T-helper 9 cell (primary cell): ENCODE data around the gene SPNS3.
A peak's percentile ranks its signal among the peaks of the same experiment; 100 is the strongest.

Experiments
- DNase-seq: peaks from one replicate; pipeline ENCODE4 v3.0.0-alpha.2; 2020
- total RNA-seq, 2 donors: gene quantifications; one replicate each; lab custom pipeline; 2026; lab: John Stamatoyannopoulos, UW

The SPNS3 gene, protein sequence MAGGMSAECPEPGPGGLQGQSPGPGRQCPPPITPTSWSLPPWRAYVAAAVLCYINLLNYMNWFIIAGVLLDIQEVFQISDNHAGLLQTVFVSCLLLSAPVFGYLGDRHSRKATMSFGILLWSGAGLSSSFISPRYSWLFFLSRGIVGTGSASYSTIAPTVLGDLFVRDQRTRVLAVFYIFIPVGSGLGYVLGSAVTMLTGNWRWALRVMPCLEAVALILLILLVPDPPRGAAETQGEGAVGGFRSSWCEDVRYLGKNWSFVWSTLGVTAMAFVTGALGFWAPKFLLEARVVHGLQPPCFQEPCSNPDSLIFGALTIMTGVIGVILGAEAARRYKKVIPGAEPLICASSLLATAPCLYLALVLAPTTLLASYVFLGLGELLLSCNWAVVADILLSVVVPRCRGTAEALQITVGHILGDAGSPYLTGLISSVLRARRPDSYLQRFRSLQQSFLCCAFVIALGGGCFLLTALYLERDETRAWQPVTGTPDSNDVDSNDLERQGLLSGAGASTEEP
- 1.9 to 2.2 reads per million in 2 donors for total RNA-seq

DNA sequence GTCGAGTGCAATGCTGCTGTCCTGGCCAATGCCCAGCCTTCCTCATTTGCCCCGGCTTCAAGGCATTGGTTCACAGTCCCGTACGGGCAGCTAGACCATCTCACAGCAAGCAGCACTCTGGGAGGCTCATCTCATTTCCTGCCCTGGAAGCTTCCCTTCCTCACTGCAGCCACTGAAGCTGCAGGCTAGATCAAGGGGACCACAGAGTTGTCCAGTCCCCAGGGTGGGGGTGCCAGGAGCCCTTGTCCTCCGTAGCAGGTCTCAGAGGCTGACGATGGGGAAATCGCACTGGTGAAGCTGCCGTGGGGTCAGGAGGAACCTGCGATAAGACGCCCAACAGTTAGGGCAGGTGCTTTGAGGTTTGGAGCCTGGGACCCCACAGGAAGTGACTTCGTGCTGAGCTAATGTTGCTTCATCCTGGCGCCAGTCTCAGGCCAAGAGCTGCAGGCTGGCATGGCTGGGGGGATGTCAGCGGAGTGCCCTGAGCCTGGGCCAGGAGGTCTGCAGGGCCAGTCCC lies at the start of gene SPNS3:
TSS of gene SPNS3 (plus strand) at position 426 of the 517 bp plus-strand sequence. CDS start at position 454, 28 bp downstream.
- no peak for DNase-seq

DNA sequence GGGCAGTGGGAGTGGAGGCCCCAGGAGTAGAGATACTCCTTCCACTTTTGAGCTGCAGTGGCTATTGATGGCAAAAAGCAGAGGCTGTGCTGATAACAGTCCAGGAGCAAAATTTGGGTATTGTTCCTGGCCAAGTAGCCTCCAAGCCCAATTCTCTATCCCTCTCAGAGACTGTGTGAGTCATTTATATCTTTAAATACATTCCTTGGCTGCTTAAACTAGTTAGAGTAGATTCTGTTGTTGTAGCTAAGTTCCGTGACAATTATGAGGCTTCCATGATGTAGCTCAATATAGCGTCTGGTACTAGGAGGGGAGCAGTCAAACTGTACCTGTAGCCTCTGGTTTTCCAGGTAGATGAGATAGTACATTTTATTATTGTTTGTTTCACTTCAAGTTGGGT lies 47.3 kb upstream of the SPNS3 start:
- DNase-seq = no peak

DNA sequence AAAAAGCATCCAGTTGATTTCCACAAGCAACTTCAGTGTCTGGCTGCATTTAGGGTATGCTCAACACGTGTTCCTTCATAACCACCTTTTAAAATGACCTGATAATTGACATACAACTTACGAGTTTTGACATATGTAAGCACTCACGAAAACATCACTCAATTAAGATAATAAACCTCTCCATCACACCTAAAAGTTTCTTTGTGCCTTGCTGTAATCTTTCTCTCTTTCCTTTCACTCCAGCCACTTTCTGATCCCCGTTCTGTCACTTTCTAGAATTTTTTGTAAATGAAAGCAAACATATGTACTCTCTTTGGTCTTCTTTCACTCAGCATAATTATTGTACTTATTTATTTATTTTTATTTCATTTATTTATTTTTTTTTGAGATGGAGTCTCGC lies 46.6 kb upstream of the SPNS3 start:
- no peak for DNase-seq

DNA sequence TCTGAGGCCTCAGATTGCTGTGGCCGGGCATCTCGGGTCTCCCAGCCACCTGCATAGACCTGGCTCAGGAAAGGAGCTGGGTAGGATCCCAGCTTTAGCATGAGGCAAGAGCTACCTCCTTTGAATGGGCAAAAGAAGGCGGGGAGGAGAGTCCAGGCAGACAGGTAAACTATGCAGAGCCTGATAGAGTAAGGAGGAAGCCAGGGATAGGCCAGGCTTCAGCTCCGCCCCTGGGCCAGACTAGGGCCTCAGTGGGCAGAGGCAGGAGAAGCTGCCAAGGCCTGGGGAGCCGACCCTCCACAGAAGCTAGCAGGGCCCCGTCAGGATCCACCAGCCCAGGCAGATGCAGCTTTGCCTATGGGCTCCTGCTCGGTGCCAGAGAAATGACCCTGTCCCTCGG lies 44.7 kb upstream of the SPNS3 start:
- no peak for DNase-seq

DNA sequence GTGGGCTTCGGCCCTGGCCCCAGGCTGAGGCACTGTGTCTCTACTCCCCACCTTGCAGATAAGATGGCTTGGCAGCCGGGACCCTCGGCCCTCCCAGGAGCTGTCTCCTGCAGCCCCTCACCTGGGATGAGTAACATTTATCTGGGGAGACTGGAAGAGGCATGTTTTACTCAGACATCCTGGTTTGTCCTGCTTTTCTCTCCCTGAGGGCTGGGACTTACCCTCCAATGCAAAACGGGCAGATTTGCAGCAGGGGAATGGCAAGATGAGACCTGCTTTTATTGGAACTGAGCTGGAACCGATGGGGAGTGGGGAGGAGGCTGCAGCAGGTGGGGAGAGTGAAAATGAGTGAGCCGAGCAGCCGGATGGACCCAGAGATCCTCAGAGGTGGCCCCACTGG lies 39.9 kb upstream of the SPNS3 start:
- no peak for DNase-seq

DNA sequence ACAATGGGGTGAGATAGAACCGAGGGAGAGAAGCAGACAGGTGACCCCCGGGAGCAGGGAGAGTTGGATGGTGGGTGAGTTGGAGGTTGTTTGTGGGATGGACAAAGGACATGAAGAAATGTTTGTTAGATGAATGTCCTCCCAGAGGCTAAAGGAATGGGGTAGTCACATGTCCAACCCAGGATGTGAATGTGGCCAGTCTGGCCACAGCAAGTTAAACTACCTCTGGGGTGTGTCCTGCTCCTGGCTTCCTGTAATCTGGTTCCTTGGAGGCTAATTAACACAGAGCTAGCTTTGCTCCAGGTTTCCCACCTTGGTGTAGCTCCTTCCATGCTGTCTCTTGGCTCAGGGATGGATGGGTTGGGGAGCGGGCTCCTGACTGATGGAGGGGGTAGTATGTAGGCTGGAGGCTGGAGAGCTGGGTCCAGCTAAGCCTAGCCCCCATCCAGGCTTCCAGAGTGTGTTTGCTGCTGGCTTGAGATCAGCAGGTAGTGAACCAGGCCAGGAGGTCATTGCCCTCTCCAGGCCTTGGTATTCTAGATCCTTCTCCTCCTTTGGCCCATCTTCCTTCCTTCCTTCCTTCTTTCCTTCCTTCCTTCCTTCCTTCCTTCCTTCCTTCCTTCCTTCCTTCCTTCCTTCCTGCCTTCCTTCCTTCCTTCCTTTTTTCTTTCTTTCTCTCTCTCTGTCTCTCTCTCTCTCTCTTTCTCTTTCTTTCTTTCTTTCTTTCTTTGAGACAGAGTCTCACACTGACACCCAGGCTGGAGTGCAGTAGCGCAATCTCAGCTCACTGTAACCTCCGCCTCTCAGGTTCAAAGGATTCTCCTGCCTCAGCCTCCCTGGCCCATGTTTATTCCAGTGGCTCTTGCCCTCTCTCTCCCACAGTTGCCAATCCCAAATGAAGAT lies 39.3 kb upstream of the SPNS3 start:
- DNase-seq = no peak

DNA sequence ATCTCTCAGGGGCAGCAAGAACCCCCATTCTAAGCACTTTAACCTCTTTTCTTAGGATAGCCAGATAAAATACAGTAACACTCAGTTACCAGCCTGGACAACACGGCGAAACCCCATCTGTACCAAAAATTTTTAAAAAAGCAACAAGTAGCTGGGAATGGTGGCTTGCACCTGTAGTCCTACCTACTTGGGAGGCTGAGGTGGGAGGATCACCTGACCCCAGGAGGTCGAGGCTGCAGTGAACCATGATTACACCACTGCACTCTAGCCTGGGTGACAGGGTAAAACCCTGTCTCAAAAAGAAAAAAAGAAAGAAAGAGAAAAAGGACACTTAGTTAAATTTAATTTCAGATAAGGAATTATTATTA lies 38.6 kb upstream of the SPNS3 start:
- DNase-seq = no peak

DNA sequence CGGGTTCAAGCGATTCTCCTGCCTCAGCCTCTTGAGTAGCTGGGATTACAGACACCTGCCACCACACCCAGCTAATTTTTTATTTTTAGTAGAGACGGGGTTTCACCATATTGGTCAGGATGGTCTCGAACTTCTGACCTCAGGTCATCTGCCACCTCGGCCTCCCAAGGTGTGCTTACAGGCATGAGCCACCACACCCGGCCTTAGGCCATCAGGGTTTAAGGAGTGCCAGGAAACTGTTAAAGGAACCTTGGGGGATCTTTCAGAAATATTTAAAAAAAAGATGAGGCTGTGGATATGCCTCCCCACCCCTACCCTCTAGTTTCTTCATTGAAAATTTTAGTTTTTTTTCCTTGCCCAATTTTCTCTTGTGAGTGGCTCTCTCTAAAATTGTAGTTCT lies 35.9 kb upstream of the SPNS3 start:
- DNase-seq = no peak

DNA sequence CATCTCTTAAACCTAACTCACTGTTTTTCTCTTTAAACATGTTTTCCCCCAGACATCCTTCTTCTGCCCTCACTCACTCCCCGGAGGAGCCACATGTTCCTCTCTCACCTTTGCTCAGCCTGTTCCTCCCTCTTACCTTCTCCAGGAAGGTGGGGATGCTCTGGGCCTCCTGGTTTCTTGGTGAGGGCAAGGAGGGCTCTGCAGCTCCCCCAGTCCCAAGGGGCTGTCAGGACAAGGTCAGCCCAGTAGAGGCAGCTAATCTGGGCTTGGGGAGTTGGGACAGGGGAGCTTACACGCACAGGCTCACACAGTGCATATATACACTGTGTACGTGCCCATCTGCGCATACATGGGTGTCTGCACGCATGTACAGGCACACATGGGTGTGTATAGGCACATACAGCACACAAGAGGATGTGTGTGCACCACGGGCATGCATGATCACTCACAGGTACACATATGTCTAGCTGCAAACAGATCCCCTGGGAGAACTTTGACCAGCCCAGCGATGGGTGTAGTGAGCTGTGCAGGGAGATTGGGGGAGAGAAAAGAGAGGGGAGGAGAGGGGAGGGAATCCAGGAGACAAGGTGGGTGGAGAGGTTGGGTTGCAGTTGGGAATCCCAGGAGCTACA lies 28.6 kb upstream of the SPNS3 start:
- no peak for DNase-seq

DNA sequence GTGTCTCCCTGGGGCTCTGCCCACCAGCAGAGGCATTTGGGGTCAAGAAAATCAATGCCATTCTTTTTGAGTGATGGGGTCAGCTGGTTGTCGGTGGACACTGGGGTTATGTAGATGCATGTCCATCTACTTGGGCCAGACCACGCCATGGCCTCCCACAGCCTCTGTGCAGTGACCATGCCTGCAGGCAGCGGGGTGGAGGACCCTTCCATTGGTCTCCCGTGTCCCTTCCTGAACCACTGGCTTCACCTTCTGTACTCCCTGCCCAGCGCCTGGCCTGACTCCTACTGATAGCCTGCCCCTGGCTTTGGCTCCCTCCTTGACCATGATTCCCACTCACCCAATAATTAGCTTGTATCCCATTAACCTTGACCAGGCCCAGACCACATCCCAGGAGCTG lies 28.0 kb upstream of the SPNS3 start:
- no peak for DNase-seq

DNA sequence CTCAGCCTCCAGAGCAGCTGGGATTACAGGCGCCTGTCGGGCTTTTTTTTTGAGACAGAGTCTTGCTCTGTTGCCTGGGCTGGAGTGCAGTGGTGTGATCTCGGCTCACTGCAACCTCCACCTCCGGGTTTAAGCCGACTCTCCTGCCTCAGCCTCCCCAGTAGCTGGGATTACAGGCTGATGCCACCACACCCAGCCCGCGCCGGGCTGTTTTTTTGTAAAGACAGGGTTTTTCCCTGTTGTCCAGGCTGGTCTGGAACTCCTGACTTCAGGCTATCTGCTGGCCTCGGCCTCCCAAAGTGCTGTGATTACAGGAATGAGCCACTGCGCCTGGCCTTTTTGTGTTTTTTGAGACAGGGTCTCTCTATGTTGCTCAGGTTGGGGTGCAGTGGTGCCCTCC lies 27.4 kb upstream of the SPNS3 start:
- DNase-seq = no peak

DNA sequence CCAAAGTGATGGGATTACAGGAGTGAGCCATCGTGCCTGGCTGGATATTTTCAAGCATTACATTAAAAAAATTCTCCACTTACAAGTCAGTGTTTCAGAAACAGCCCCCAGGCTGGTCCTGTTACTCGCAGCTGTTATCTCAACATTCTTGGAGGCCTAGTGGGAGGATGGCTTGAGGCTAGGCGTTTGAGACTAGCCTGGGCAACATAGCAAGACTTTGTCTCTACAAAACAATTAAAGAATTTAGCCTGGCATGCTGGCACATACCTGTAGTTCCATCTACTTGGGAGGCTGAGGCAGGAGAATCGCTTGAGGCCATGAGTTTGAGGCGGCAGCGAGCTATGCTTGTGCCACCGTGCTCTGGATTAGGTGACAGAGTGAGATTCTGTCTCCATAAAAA lies 26.5 kb upstream of the SPNS3 start:
- no peak for DNase-seq

DNA sequence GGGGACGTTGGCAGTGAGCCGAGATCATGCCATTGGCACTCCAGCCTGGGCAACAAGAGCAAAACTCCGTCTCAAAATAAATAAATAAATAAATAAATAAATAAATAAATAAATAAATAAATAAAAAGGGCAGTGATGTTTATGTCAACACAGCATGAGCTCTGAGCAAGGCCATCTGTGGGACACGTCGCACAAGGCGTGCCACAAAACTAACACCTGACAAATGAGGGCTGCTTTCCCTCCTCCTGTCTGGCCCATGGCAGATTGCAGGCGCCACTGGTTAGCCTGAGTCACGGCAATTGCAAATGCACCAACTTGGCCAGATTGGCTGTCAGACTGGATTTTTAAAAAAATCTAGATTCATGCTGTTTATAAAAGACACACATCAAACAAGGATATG lies 25.9 kb upstream of the SPNS3 start:
- DNase-seq = no peak

DNA sequence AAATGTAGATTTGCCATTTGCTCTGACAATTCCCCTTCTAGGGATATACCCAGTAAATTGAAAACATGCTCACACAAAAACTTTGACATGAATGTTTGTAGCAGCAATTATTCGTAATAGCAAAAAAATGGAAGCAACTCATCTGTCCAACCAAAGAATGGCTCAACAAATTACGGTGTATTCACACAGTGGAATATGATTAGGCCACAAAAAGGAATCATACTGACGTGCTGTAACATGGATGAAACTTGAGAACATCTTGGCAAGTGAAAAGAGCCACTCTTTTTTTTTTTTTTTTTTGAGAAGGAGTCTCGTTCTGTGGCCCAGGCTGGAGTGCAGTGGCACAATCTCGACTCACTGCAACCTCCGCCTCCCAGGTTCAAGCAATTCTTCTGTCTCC lies 24.1 kb upstream of the SPNS3 start:
- no peak for DNase-seq

DNA sequence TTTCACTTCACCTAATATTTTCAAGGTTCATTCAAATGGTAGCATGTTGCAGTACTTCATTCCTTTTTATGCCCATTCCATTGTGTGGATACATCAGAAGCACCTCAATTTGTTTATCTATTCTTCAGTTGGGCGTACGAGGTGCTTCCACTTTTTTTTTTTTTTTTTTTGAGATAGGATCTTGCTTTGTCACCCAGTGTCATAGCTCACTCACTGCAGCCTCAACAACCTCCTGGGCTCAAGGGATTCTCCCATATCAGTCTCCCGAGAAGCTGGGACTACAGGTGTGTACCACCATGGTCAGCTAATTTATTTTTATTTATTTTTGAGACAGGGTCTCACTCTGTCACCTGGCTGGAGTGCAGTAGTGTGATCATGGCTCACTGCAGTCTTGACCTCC lies 22.5 kb upstream of the SPNS3 start:
- no peak for DNase-seq

DNA sequence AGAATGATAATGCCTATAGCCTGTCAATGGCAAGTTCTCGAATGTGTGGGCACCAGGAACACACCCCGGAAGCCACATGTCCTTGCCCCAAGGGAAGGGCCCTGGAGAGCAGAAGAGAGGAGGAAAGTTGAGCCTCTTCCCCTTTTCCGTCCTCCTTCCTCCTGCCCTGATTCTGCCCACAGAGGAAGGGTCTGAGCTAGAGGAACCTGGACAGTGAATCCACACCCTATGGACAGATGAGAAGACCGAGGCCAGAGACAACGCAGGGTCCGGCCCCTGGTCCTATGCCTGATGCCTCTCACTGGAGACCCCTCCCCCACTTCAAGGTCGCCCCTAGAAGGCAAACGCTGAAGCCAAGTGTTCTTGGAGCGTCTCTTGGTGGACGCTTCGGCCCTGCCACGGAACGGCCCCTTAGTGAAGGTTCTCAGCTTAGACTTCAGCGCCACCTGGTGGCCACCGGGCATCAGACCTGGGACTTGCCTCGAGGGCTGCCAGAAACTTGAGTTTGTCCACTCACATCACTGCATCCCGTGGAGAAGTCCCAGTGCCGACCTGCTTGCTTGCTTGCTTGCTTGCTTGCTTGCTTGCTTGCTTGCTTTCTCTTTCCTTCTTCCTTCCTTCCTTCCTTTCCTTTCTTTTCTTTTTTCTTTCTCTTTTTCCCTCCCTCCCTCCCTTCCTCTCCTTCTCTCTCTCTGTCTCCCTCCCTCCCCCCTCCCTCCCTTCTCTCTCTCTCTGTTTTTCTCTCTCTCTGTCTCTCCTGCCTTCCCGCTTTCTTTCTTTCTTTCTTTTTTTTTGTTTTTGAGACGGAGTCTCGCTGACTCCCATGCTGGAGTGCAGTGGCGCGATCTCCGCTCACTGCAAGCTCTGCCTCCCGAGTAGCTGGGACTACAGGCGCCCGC lies 20.6 kb upstream of the SPNS3 start:
- DNase-seq = peak; percentile 95

DNA sequence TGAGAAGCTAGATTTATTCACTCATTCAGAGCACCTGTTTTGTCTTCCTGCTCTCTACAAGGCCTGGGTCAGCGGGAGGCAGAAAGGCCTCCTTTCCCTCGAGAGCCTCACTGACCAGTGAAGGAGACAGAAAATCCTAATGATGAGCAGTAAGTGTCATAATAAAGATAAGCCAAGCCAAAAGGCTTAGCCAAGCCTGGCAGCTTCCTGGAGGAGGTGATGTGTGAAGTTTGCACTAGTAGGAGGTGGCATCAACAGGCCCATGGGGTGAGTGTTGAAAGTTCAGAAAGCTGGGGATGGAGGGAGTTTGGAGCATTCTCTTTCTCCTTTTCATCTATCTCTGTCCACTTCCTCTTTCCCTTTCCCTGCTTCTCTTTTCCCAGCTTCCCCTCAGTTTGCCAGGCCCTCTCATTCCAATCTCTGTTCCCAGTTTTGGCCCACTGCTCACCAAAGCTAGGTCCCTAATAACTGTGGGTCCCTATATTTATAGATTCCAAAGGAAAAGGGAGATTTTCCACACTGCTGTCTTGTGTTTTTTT lies 16.5 kb upstream of the SPNS3 start:
- DNase-seq = no peak

DNA sequence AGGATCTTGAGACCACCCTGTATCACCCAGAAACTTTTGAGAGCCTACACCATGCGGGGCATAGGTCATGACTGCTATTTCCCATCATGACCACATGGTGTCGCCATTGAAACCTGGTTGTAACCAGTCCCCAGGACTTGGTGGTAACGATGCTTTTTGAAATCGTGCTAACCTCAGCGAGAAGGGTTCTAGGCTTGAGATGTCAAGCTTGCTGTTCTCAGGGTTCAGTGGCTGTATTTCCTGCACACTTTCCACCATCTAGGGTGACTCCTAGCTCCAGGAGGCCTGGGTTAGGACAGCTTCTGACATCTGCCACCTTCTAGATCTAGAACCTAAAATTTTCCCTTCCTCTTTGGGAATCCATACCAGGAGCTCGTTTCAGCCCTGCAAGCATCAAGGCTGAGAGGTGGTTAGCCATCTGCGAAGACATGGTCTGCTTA lies 13.0 kb upstream of the SPNS3 start:
- DNase-seq = peak; percentile 19

DNA sequence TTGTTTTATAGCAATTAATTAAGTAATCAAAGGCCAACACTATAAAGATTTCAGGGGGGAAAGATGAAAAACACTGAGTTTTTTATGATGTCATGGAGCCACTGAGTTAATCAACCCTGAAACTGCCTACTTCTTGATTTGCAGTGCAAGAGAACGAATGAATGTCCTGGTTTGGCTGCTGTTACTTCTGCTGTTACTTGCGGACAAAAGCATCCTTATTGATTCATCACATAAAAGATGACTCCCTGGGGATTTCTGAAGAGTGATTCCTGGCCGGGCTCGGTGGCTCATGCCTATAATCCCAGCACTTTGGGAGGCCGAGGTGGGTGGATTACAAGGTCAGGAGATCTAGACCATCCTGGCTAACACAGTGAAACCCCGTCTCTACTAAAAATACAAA lies 10.9 kb upstream of the SPNS3 start:
- DNase-seq = no peak

DNA sequence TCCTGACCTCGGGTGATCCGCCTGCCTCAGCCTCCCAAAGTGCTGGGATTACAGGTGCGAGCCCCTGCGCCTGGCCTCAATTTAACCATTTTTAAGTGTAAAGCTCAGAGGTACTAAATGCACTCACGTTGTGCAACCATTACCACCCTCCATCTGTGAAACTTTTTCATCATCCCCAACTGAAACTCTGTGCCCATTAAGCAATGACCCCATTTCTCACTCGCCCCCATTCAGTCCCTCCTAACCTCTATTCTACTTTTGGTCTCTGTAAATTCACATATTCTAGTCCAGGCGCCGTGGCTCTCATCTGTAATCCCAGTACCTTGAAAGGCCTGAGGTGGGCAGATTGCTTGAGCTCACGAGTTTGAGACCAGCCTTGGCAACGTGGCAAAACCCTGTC lies 8.3 kb upstream of the SPNS3 start:
- DNase-seq = no peak

DNA sequence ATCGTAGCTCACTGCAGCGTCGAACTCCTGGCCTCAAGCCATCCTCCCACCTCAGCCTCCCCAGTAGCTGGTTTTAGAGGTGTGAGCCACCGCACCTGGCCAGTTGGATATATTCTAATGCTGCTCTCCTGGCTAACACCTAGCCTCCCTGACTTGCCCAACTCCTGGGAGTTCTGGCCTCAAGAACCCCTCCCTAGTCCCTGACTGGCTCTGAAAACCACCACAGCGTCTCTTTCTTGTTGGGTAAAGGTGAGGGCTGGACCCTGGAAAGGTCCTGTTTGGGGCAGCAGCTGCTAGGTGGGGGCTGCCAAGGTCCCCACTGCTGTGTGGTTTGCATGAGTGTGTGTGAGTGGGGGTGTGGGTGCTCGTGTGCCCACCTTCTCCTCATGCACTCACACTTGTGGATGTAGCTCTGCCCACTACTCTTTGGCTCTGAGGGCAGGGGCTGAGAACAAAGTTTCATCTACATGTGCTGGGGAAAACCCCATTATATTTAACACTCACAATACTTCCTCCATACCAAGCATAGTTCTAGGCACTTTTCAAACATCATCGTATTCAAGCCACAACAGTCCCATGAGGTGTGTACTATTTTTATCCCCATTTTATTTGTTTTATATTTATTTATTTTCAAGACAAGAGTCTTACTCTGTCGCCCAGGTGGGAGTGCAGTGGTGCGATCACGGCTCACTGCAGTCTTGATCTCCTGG lies 7.1 kb upstream of the SPNS3 start:
- no peak for DNase-seq
